HepG2 (cell line): ENCODE data around the gene PIAS3. TPM values are rescaled to one million over a fixed set of nuclear protein-coding genes. Genes with fewer than 3 reads are reported as not detected.

Experiments used
- FOXA3 ChIP-seq: IDR thresholded peaks from 2 replicates; pipeline ENCODE4 v1.6.1; 2016; ENCODE audit warnings: missing genetic modification reagents, missing compliant biosample characterization
- HOXA9 ChIP-seq: sonication (generic); formaldehyde crosslinking; IDR thresholded peaks from 2 replicates; pipeline ENCODE4 v1.8.1; 2022; ENCODE audit warnings: missing genetic modification reagents, mild to moderate bottlenecking, moderate library complexity, borderline replicate concordance
- KDM3A ChIP-seq: IDR thresholded peaks from 2 replicates; pipeline ENCODE4 v1.6.1; 2018; ENCODE audit warnings: low read depth, missing compliant biosample characterization
- NAIF1 ChIP-seq: sonication (generic); formaldehyde crosslinking; IDR thresholded peaks from 2 replicates; pipeline ENCODE4 v1.5.0; 2020; ENCODE audit warnings: mild to moderate bottlenecking, missing genetic modification reagents, borderline replicate concordance
- SRSF4 ChIP-seq: fragments of 200-400 bp; formaldehyde crosslinking; IDR thresholded peaks from one replicate; pipeline ENCODE4 v1.6.1; 2018; ENCODE audit warnings: mild to moderate bottlenecking, low read depth, low read length, moderate library complexity; ENCODE audit not compliant: poor library complexity, severe bottlenecking
- STAT5B ChIP-seq: sonication (generic); formaldehyde crosslinking; IDR thresholded peaks from 2 replicates; pipeline ENCODE4 v1.4.0; 2020; ENCODE audit warnings: missing genetic modification reagents
- THYN1 ChIP-seq: sonication (generic); formaldehyde crosslinking; IDR thresholded peaks from 2 replicates; pipeline ENCODE4 v1.8.1; 2023; ENCODE audit warnings: low read depth, mild to moderate bottlenecking, moderate library complexity, missing genetic modification reagents, borderline replicate concordance
- ZEB1 ChIP-seq: IDR thresholded peaks from 2 replicates; pipeline ENCODE4 v1.6.1; 2012; ENCODE audit warnings: mild to moderate bottlenecking, low read depth, inconsistent platforms; ENCODE audit not compliant: insufficient replicate concordance
- ZNF576 ChIP-seq: sonication (generic); formaldehyde crosslinking; IDR thresholded peaks from 2 replicates; pipeline ENCODE4 v1.4.0; 2020; ENCODE audit warnings: mild to moderate bottlenecking, missing genetic modification reagents
- polyA plus RNA-seq, 8 experiments: library from polyadenylated mRNA; depleted of rRNA in 3 of 8; stranded (reverse) in 7 of 8; unstranded in 1 of 8; fragments of >200 nt; fragmentation: Illumina TruSeq in 4 of 8; extraction: Trizol in 4 of 8; gene quantifications; 2 replicates each; pipeline versions ENCODE4 v1.2.1 to v1.2.3, GENCODE V29; 2011 to 2016; ENCODE audit warnings: low read depth in 4 of 8, missing spikeins in 1 of 8, mixed read lengths in 1 of 8; ENCODE audit not compliant: insufficient read depth in 1 of 8
- total RNA-seq, 5 experiments: library from RNA; depleted of rRNA; stranded (reverse); fragments of >200 nt; fragmentation: Illumina TruSeq; extraction: Trizol; gene quantifications; 2 replicates each; pipeline ENCODE4 v1.2.3, GENCODE V29; 2016; ENCODE audit warnings: low read depth in 1 of 5
- TF ChIP-seq, protein P1 (sequence below): sonication (generic); formaldehyde crosslinking; IDR thresholded peaks from 2 replicates; pipeline ENCODE4 v1.5.0; 2020; ENCODE audit warnings: mild to moderate bottlenecking, missing genetic modification reagents
- TF ChIP-seq, protein P2 (sequence below): sonication (generic); formaldehyde crosslinking; IDR thresholded peaks from 2 replicates; pipeline ENCODE4 v1.4.0; 2020; ENCODE audit warnings: mild to moderate bottlenecking, missing genetic modification reagents, borderline replicate concordance
- TF ChIP-seq, protein P3 (sequence below): sonication (generic); formaldehyde crosslinking; IDR thresholded peaks from 2 replicates; pipeline ENCODE4 v1.4.0; 2020; ENCODE audit warnings: missing genetic modification reagents
- TF ChIP-seq, protein P4 (sequence below): sonication (generic); formaldehyde crosslinking; IDR thresholded peaks from 2 replicates; pipeline ENCODE4 v1.8.0; 2022; ENCODE audit warnings: missing genetic modification reagents, mild to moderate bottlenecking, borderline replicate concordance
- TF ChIP-seq, protein P5 (sequence below): IDR thresholded peaks from 2 replicates; pipeline ENCODE4 v1.6.1; 2018; ENCODE audit warnings: missing genetic modification reagents
- TF ChIP-seq, protein P6 (sequence below): sonication (generic); formaldehyde crosslinking; IDR thresholded peaks from 2 replicates; pipeline ENCODE4 v1.9.0; 2021; ENCODE audit warnings: missing genetic modification reagents, mild to moderate bottlenecking, borderline replicate concordance

The PIAS3 gene
- total and polyA plus RNA-seq, 2 of the 13 experiments (the other 11 are each of a cell fraction or from before 2014, with no cell fraction given): 3.7 to 8.0 TPM

GRCh38 chr1:145858901-145859490 lies at the start of gene PIAS3 (continued):
- no peak for TF ChIP-seq ZNF576 (CRISPR knock-in tag)
- no peak; the same call in 1 of the 2 replicates for TF ChIP-seq FOXA3 (CRISPR knock-in tag)
- TF ChIP-seq, protein P1, sequence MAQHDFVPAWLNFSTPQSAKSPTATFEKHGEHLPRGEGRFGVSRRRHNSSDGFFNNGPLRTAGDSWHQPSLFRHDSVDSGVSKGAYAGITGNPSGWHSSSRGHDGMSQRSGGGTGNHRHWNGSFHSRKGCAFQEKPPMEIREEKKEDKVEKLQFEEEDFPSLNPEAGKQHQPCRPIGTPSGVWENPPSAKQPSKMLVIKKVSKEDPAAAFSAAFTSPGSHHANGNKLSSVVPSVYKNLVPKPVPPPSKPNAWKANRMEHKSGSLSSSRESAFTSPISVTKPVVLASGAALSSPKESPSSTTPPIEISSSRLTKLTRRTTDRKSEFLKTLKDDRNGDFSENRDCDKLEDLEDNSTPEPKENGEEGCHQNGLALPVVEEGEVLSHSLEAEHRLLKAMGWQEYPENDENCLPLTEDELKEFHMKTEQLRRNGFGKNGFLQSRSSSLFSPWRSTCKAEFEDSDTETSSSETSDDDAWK (CRISPR knock-in tag): no peak
- TF ChIP-seq STAT5B (CRISPR knock-in tag): no peak
- TF ChIP-seq, protein P2, sequence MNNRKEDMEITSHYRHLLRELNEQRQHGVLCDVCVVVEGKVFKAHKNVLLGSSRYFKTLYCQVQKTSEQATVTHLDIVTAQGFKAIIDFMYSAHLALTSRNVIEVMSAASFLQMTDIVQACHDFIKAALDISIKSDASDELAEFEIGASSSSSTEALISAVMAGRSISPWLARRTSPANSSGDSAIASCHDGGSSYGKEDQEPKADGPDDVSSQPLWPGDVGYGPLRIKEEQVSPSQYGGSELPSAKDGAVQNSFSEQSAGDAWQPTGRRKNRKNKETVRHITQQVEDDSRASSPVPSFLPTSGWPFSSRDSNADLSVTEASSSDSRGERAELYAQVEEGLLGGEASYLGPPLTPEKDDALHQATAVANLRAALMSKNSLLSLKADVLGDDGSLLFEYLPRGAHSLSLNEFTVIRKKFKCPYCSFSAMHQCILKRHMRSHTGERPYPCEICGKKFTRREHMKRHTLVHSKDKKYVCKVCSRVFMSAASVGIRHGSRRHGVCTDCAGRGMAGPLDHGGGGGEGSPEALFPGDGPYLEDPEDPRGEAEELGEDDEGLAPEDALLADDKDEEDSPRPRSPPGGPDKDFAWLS (CRISPR knock-in tag): no peak
- 0 out of 2 replicates have a peak, but pooled peaks have one; percentile 31 for TF ChIP-seq KDM3A (CRISPR knock-in tag)
- TF ChIP-seq, protein P3, sequence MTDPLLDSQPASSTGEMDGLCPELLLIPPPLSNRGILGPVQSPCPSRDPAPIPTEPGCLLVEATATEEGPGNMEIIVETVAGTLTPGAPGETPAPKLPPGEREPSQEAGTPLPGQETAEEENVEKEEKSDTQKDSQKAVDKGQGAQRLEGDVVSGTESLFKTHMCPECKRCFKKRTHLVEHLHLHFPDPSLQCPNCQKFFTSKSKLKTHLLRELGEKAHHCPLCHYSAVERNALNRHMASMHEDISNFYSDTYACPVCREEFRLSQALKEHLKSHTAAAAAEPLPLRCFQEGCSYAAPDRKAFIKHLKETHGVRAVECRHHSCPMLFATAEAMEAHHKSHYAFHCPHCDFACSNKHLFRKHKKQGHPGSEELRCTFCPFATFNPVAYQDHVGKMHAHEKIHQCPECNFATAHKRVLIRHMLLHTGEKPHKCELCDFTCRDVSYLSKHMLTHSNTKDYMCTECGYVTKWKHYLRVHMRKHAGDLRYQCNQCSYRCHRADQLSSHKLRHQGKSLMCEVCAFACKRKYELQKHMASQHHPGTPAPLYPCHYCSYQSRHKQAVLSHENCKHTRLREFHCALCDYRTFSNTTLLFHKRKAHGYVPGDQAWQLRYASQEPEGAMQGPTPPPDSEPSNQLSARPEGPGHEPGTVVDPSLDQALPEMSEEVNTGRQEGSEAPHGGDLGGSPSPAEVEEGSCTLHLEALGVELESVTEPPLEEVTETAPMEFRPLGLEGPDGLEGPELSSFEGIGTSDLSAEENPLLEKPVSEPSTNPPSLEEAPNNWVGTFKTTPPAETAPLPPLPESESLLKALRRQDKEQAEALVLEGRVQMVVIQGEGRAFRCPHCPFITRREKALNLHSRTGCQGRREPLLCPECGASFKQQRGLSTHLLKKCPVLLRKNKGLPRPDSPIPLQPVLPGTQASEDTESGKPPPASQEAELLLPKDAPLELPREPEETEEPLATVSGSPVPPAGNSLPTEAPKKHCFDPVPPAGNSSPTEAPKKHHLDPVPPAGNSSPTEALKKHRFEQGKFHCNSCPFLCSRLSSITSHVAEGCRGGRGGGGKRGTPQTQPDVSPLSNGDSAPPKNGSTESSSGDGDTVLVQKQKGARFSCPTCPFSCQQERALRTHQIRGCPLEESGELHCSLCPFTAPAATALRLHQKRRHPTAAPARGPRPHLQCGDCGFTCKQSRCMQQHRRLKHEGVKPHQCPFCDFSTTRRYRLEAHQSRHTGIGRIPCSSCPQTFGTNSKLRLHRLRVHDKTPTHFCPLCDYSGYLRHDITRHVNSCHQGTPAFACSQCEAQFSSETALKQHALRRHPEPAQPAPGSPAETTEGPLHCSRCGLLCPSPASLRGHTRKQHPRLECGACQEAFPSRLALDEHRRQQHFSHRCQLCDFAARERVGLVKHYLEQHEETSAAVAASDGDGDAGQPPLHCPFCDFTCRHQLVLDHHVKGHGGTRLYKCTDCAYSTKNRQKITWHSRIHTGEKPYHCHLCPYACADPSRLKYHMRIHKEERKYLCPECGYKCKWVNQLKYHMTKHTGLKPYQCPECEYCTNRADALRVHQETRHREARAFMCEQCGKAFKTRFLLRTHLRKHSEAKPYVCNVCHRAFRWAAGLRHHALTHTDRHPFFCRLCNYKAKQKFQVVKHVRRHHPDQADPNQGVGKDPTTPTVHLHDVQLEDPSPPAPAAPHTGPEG (CRISPR knock-in tag): no peak
- TF ChIP-seq NAIF1 (CRISPR knock-in tag): no peak; the same call in 1 of the 2 replicates
- TF ChIP-seq, protein P4, sequence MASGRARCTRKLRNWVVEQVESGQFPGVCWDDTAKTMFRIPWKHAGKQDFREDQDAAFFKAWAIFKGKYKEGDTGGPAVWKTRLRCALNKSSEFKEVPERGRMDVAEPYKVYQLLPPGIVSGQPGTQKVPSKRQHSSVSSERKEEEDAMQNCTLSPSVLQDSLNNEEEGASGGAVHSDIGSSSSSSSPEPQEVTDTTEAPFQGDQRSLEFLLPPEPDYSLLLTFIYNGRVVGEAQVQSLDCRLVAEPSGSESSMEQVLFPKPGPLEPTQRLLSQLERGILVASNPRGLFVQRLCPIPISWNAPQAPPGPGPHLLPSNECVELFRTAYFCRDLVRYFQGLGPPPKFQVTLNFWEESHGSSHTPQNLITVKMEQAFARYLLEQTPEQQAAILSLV (CRISPR knock-in tag): 0 out of 2 replicates have a peak, but pooled peaks have one; percentile 8
- TF ChIP-seq THYN1 (CRISPR knock-in tag): no peak
- no peak for TF ChIP-seq SRSF4
- TF ChIP-seq, protein P5, sequence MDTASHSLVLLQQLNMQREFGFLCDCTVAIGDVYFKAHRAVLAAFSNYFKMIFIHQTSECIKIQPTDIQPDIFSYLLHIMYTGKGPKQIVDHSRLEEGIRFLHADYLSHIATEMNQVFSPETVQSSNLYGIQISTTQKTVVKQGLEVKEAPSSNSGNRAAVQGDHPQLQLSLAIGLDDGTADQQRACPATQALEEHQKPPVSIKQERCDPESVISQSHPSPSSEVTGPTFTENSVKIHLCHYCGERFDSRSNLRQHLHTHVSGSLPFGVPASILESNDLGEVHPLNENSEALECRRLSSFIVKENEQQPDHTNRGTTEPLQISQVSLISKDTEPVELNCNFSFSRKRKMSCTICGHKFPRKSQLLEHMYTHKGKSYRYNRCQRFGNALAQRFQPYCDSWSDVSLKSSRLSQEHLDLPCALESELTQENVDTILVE: no peak
- TF ChIP-seq, protein P6, sequence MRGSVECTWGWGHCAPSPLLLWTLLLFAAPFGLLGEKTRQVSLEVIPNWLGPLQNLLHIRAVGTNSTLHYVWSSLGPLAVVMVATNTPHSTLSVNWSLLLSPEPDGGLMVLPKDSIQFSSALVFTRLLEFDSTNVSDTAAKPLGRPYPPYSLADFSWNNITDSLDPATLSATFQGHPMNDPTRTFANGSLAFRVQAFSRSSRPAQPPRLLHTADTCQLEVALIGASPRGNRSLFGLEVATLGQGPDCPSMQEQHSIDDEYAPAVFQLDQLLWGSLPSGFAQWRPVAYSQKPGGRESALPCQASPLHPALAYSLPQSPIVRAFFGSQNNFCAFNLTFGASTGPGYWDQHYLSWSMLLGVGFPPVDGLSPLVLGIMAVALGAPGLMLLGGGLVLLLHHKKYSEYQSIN (CRISPR knock-in tag): no peak
- TF ChIP-seq ZEB1: no peak
- TF ChIP-seq HOXA9 (CRISPR knock-in tag): no peak
